ENCODE measurements around the gene SLC27A3. TPM values are rescaled to one million over a fixed set of nuclear protein-coding genes. Genes with fewer than 3 reads are reported as not detected.

Gene SLC27A3
- total RNA-seq, 4 donors from 2014 or later, result 18.8 to 30.7 (median 21.6) TPM

DNA sequence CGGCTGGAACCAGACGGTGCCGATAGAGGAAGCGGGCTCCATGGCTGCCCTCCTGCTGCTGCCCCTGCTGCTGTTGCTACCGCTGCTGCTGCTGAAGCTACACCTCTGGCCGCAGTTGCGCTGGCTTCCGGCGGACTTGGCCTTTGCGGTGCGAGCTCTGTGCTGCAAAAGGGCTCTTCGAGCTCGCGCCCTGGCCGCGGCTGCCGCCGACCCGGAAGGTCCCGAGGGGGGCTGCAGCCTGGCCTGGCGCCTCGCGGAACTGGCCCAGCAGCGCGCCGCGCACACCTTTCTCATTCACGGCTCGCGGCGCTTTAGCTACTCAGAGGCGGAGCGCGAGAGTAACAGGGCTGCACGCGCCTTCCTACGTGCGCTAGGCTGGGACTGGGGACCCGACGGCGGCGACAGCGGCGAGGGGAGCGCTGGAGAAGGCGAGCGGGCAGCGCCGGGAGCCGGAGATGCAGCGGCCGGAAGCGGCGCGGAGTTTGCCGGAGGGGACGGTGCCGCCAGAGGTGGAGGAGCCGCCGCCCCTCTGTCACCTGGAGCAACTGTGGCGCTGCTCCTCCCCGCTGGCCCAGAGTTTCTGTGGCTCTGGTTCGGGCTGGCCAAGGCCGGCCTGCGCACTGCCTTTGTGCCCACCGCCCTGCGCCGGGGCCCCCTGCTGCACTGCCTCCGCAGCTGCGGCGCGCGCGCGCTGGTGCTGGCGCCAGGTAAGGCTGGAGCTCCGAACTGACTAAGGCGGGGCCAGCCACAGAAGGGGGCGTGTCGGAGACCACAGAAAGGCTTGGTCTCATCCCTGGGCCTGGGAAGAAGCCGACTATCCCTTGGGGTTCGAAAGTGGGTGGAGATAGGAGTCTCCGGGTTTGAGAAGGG lies 486 bp downstream of the SLC27A3 start:
- H3K4me1 ChIP-seq, result peaks cover 0 to 92% (median 43%) of the 10 kb centered on the region in 3 donors

GRCh38 chr1:153776352-153776751 lies 1.1 kb downstream of the SLC27A3 start:
- no peak for ATAC-seq
- Histone ChIP-seq H3K4me3 (peak overlapping the region; percentile 61 to 86), H3K27ac (peak overlapping the region; percentile 76 to 92 (median 90)), H3K9me3 (no peaks in the 10 kb centered on the region), H3K4me1 (peaks cover 0 to 85% (median 42%) of the 10 kb centered on the region in 3 donors), H3K27me3 (no peaks in the 10 kb centered on the region), H3K36me3 (peaks cover 0 to 34% of the 10 kb centered on the region in 2 donors)
- 80% methylated on average over 1 of the region's 10 CpGs; no CpG with 5 or more reads in 1 of the 2 donors for WGBS, 2 donors (ENCODE audit: low coverage in 1 of 2)
- TF ChIP-seq, protein P1, sequence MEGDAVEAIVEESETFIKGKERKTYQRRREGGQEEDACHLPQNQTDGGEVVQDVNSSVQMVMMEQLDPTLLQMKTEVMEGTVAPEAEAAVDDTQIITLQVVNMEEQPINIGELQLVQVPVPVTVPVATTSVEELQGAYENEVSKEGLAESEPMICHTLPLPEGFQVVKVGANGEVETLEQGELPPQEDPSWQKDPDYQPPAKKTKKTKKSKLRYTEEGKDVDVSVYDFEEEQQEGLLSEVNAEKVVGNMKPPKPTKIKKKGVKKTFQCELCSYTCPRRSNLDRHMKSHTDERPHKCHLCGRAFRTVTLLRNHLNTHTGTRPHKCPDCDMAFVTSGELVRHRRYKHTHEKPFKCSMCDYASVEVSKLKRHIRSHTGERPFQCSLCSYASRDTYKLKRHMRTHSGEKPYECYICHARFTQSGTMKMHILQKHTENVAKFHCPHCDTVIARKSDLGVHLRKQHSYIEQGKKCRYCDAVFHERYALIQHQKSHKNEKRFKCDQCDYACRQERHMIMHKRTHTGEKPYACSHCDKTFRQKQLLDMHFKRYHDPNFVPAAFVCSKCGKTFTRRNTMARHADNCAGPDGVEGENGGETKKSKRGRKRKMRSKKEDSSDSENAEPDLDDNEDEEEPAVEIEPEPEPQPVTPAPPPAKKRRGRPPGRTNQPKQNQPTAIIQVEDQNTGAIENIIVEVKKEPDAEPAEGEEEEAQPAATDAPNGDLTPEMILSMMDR (IDR thresholded peaks at IDR 0.05), result no peak
- TF ChIP-seq POLR2AphosphoS5 (IDR thresholded peaks at IDR 0.05) (no peak), POLR2A (IDR thresholded peaks at IDR 0.05) (no peak), EP300 (IDR thresholded peaks at IDR 0.05) (no peak)

More for the DNA sequence above, 486 bp downstream of the SLC27A3 start:
- TF ChIP-seq POLR2AphosphoS5 (IDR thresholded peaks at IDR 0.05) (no peak), POLR2A (IDR thresholded peaks at IDR 0.05) (peak; percentile 23 to 27)
- TF ChIP-seq, protein P1 (IDR thresholded peaks at IDR 0.05), result peak in 2 of 4 experiments; percentile 21 to 27
- Histone ChIP-seq H3K4me3 (peak overlapping the region; percentile 61 to 86), H3K36me3 (peaks cover 0 to 40% of the 10 kb centered on the region in 2 donors), H3K9me3 (no peaks in the 10 kb centered on the region), H3K27me3 (no peaks in the 10 kb centered on the region), H3K27ac (peak overlapping the region; percentile 76 to 92 (median 90))
- 3% methylated on average over 7 of the region's 83 CpGs; no CpG with 5 or more reads in 1 of the 2 donors for WGBS, 2 donors (ENCODE audit: low coverage in 1 of 2)
- peak; percentile 47 for ATAC-seq

DNA sequence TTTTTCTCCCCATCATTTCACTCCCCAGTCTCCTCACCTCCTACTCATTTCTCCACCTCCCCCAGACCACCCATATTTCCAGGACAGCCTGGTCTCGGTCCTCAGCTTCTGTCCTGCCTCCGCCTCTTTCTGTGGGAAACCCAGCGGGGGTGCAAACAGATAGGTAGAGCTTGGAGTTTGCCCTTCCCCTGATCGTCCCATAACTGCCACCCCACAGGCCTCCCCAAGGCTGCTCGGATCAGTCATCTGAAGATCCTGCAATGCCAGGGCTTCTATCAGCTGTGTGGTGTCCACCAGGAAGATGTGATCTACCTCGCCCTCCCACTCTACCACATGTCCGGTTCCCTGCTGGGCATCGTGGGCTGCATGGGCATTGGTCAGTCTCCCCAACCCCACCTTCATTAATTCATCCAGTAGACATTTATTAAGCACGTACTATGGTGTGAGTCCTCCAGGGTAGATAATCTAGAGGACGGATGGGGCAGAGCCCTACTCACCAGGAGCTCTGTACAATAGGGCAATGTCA lies 1.7 kb downstream of the SLC27A3 start:
- Histone ChIP-seq H3K4me3 (peak overlapping the region in 1 of 2 donors; percentile 86), H3K27ac (peak overlapping the region in 3 of 4 donors; percentile 88 to 92 (median 91)), H3K9me3 (no peaks in the 10 kb centered on the region), H3K27me3 (no peaks in the 10 kb centered on the region), H3K4me1 (peaks cover 0 to 83% (median 39%) of the 10 kb centered on the region in 3 donors), H3K36me3 (peaks cover 0 to 28% of the 10 kb centered on the region in 2 donors)
- TF ChIP-seq POLR2AphosphoS5 (IDR thresholded peaks at IDR 0.05) (no peak), EP300 (IDR thresholded peaks at IDR 0.05) (no peak), POLR2A (IDR thresholded peaks at IDR 0.05) (no peak)
- TF ChIP-seq, protein P1 (IDR thresholded peaks at IDR 0.05), result no peak
- ATAC-seq, result no peak
- WGBS, 2 donors (ENCODE audit: low coverage in 1 of 2), result 88% methylated on average over 4 of the region's 10 CpGs; no CpG with 5 or more reads in 1 of the 2 donors

DNA sequence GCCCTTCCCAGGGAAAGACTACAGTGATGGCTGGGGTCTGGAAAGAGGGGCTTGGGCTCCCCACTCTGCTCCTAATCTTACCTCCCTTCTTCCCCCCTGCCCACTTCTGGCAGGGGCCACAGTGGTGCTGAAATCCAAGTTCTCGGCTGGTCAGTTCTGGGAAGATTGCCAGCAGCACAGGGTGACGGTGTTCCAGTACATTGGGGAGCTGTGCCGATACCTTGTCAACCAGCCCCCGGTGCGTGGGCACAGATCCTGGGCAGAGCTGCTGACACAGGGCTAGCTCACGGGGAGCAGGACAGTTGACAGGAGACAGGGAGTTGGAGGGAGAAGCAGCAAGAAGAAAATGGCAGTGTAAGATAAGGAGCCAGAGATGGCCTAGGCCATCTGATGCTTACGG lies 2.4 kb downstream of the SLC27A3 start:
- Histone ChIP-seq H3K4me1 (peaks cover 0 to 83% (median 42%) of the 10 kb centered on the region in 3 donors), H3K27me3 (no peaks in the 10 kb centered on the region), H3K36me3 (peaks cover 0 to 21% of the 10 kb centered on the region in 2 donors), H3K4me3 (peak overlapping the region in 1 of 2 donors; percentile 7), H3K27ac (peak overlapping the region in 3 of 4 donors; percentile 63 to 92 (median 88)), H3K9me3 (no peaks in the 10 kb centered on the region)
- 24 to 69% methylated on average over 5 to 6 of the region's 7 CpGs for WGBS, 2 donors (ENCODE audit: low coverage in 1 of 2)
- TF ChIP-seq EP300 (IDR thresholded peaks at IDR 0.05) (no peak), POLR2AphosphoS5 (IDR thresholded peaks at IDR 0.05) (peak; percentile 52)
- no peak for ATAC-seq

DNA sequence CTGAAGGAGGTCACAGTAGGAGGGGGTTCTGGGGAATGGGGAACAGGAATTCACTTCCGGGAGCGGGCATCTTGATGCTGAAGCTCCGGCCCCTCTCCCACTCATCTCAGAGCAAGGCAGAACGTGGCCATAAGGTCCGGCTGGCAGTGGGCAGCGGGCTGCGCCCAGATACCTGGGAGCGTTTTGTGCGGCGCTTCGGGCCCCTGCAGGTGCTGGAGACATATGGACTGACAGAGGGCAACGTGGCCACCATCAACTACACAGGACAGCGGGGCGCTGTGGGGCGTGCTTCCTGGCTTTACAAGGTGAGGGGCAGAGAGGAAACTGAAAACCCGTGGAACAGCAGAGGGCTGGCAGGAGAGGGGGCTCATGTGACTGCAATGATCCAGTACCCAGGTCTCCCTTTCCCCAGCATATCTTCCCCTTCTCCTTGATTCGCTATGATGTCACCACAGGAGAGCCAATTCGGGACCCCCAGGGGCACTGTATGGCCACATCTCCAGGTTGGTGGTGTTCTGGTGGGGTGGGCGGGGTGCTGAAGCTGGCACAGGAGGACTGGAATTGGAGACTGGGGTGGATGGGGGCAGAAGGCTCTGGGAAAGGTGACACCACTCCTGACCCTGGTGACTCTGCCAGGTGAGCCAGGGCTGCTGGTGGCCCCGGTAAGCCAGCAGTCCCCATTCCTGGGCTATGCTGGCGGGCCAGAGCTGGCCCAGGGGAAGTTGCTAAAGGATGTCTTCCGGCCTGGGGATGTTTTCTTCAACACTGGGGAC lies 3.0 kb downstream of the SLC27A3 start:
- Histone ChIP-seq H3K9me3 (no peaks in the 10 kb centered on the region), H3K4me3 (peak overlapping the region in 1 of 2 donors; percentile 7), H3K27ac (peak overlapping the region in 3 of 4 donors; percentile 63 to 92 (median 88)), H3K36me3 (peaks cover 0 to 15% of the 10 kb centered on the region in 2 donors), H3K4me1 (peaks cover 0 to 83% (median 42%) of the 10 kb centered on the region in 3 donors), H3K27me3 (no peaks in the 10 kb centered on the region)
- ATAC-seq, result no peak
- 74 to 93% methylated on average over 8 to 13 of the region's 22 CpGs for WGBS, 2 donors (ENCODE audit: low coverage in 1 of 2)
- no peak for TF ChIP-seq POLR2AphosphoS5 (IDR thresholded peaks at IDR 0.05)
- no peak for TF ChIP-seq EP300 (IDR thresholded peaks at IDR 0.05)
- no peak for TF ChIP-seq POLR2A (IDR thresholded peaks at IDR 0.05)
- TF ChIP-seq, protein P1 (IDR thresholded peaks at IDR 0.05), result no peak

Measured in gastroesophageal sphincter (tissue), 4 donors.